ENCODE measurements around the gene LIX1L.

LIX1L gene

DNA sequence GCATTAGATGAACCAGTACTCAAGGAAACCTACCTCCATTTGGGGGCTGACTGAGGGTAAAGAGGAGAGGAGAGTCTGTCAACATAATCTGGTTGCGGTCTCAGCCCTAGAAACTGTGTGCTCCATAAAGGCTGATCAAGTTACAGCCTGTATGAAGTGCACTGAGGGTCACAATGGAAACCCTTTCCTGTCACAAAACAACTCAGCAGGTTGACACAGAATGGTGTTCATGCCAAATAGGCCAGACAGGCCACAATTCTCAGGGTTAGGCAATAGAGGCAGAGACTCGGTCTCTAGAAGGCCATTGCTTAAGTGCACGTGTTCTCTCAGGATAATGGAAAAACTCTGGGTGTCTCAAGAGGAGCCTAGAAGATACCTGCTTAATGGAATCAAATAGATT is 68.1 kb downstream of the LIX1L start:
- Histone ChIP-seq H3K4me3 (ENCODE audit: low read length) (no peak overlapping the region), H3K36me3 (replicated peaks; ENCODE audit: insufficient read depth, low read length) (no peaks in the 10 kb centered on the region), H3K4me1 (ENCODE audit: low read length) (0 out of 2 replicates have a peak, but pooled peaks cover 4% of the 10 kb centered on the region), H3K79me2 (ENCODE audit: low read length) (no peaks in the 10 kb centered on the region), H3K4me2 (ENCODE audit: low read depth, low read length) (no peak overlapping the region), H3K27me3 (replicated peaks; ENCODE audit: insufficient read depth, low read length) (peaks cover 7% of the 10 kb centered on the region), H3K9me3 (replicated peaks; ENCODE audit: insufficient read depth, low read length) (no peaks in the 10 kb centered on the region), H3K9ac (ENCODE audit: low read length) (no peak overlapping the region), H2AFZ (ENCODE audit: low read length) (no peak overlapping the region), H3K27ac (ENCODE audit: low read length) (no peak overlapping the region), H3K9me2 (replicated peaks; ENCODE audit: insufficient read depth, low read length) (no peaks in the 10 kb centered on the region), H3F3A (ENCODE audit: insufficient read depth, low read length) (no peaks in the 10 kb centered on the region), H4K20me1 (ENCODE audit: insufficient read depth, low read length) (no peaks in the 10 kb centered on the region)
- no peak for TF ChIP-seq EZH2phosphoT487 (IDR thresholded peaks at IDR 0.05; ENCODE audit: low read length)
- TF ChIP-seq CTCF (IDR thresholded peaks at IDR 0.05; ENCODE audit: low read length) = no peak
- TF ChIP-seq EZH2 (optimal IDR thresholded peaks at IDR 0.05; ENCODE audit: low read depth, low read length) = no peak
- no peak for DNase-seq

GRCh38 chr1:145887631-145888030 is 70.2 kb downstream of the LIX1L start:
- Histone ChIP-seq H4K20me1 (ENCODE audit: insufficient read depth, low read length) (no peaks in the 10 kb centered on the region), H3K4me2 (ENCODE audit: low read depth, low read length) (no peak overlapping the region), H3K9ac (ENCODE audit: low read length) (no peak overlapping the region), H3K9me2 (replicated peaks; ENCODE audit: insufficient read depth, low read length) (no peaks in the 10 kb centered on the region), H3K4me1 (ENCODE audit: low read length) (0 out of 2 replicates have a peak, but pooled peaks cover 4% of the 10 kb centered on the region), H3K79me2 (ENCODE audit: low read length) (no peaks in the 10 kb centered on the region), H3K4me3 (ENCODE audit: low read length) (no peak overlapping the region), H3K9me3 (replicated peaks; ENCODE audit: insufficient read depth, low read length) (no peaks in the 10 kb centered on the region), H3K27ac (ENCODE audit: low read length) (no peak overlapping the region), H2AFZ (ENCODE audit: low read length) (no peak overlapping the region), H3K36me3 (replicated peaks; ENCODE audit: insufficient read depth, low read length) (no peaks in the 10 kb centered on the region), H3F3A (ENCODE audit: insufficient read depth, low read length) (no peaks in the 10 kb centered on the region), H3K27me3 (replicated peaks; ENCODE audit: insufficient read depth, low read length) (peaks cover 21% of the 10 kb centered on the region)
- TF ChIP-seq CTCF (IDR thresholded peaks at IDR 0.05; ENCODE audit: low read length) = no peak
- no peak for DNase-seq

- no peaks in the 10 kb centered on the region for H3K36me3 ChIP-seq (replicated peaks; ENCODE audit: insufficient read depth, low read length)
- no peak overlapping the region for H3K27ac ChIP-seq (ENCODE audit: low read length)
- TF ChIP-seq EZH2phosphoT487 (IDR thresholded peaks at IDR 0.05; ENCODE audit: low read length) = no peak
- TF ChIP-seq EZH2 (optimal IDR thresholded peaks at IDR 0.05; ENCODE audit: low read depth, low read length) = no peak
- no peak for TF ChIP-seq CTCF (IDR thresholded peaks at IDR 0.05; ENCODE audit: low read length)
- H3K4me2 ChIP-seq (ENCODE audit: low read depth, low read length) = no peak overlapping the region
- no peak overlapping the region for H3K4me3 ChIP-seq (ENCODE audit: low read length)
- peaks cover 21% of the 10 kb centered on the region for H3K27me3 ChIP-seq (replicated peaks; ENCODE audit: insufficient read depth, low read length)
- H3K79me2 ChIP-seq (ENCODE audit: low read length) = no peaks in the 10 kb centered on the region
- H3K4me1 ChIP-seq (ENCODE audit: low read length) = 0 out of 2 replicates have a peak, but pooled peaks cover 4% of the 10 kb centered on the region
- H4K20me1 ChIP-seq (ENCODE audit: insufficient read depth, low read length) = no peaks in the 10 kb centered on the region
- no peak overlapping the region for H2AFZ ChIP-seq (ENCODE audit: low read length)
- DNase-seq = no peak
- no peak overlapping the region for H3K9ac ChIP-seq (ENCODE audit: low read length)
- no peaks in the 10 kb centered on the region for H3K9me3 ChIP-seq (replicated peaks; ENCODE audit: insufficient read depth, low read length)
- no peaks in the 10 kb centered on the region for H3K9me2 ChIP-seq (replicated peaks; ENCODE audit: insufficient read depth, low read length)
- H3F3A ChIP-seq (ENCODE audit: insufficient read depth, low read length) = no peaks in the 10 kb centered on the region
Measured at GRCh38 chr1:145886816-145887215, 71.0 kb downstream of the LIX1L start.

All from MM.1S (cell line).